ENCODE measurements around the gene PSTPIP2.
"Not testable (repeated sequence)": the region's sequence is repeated elsewhere in the genome, so short reads cannot be mapped to it uniquely, and the experiment has no call there.

PSTPIP2 gene

DNA sequence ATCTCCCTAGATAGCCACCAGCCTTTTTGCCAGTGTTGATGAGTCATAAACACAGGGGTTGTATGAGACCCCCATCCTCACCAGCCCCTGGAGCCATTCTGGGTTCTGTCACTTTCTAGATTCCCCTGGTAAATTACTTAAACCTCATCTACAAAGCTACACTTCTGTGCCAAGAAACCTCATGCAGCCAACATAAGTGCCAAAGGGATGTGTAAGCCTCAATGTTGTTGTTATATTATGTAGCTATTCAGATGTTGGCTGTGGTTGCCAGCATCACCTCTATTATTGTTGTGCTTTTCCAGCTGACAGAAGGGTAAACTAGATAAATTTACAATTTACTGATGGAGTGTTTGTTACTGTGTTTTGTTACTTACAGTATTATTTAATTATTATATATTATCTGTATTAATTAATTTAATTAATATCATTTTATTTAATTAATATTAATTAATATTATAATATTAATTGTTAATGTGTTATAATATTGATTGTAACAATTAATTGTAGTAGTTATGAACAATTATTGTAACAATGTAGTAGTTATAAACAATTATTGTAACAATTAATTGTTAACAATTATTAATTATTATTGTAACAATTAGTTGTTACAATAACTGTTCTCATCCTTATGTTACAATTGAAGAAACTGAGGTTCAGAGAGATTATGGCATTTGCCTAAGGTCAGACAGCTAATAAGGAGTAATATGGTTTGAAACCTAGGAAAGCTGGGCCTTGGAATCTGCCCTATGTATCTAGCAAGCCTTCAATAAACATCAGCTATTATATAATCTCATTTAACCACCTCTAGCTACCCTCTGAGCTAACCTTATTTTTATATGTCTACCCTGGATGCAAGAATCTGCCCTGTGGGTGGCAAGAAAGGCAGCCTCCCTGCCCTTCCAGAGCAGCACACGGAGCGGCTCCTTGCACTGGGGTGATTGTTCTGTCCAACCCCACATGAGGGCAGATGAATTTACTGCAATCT, 36.1 kb downstream of the PSTPIP2 start:
- DNase-seq = no peak

DNA sequence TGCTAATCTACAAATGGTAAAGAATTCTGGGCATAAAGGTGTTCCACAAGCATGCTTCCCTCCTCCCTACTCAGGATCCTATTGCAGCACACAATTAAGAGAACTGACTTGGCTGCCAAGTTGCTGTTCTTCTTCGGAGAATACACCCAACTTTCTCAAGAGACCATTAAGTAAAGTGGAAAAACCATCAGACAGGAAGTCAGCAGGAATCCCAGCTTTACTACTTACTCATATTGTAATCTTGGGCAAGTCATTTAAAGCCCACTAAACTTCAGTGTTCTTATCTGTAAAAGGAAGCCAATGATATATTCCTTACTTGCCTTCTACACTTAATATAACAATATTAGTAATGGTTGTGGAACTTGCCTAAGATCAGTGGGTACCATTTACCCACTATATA, 37.8 kb downstream of the PSTPIP2 start:
- DNase-seq = no peak

DNA sequence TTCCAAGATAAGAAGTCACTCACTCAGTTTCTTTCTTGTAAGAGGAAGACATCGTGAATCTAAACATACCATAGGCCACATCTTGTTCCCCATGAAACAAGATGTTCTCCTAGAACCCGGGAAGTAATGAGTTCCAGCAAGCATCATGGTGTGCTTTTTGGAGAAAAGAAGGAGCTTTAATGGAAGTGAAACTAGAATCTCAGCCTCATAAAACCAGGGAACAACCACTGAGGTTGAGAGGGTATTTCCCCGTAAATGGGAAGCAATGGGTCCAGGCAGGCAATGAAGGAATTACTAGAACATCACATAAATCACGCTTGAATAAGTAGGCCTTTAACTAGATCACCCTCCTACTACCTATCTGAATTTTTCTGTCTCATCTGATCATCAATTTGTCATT, 40.3 kb downstream of the PSTPIP2 start:
- DNase-seq = no peak

DNA sequence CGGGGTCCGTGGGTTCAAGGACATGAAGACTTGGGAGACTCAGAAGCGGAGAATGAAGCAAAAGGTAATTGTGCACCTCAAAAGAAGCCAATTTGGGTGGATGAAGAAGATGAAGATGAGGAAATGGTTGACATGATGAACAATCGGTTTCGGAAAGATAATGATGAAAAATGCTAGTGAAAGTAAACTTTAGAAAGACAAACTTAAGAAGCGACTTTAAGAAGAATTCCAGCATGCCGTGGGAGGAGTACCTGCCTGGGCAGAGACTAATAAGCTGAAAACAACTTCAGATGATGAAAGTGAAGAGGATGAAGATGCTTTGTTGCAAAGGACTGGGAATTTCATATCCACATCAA, 43.5 kb downstream of the PSTPIP2 start:
- DNase-seq = no peak

DNA sequence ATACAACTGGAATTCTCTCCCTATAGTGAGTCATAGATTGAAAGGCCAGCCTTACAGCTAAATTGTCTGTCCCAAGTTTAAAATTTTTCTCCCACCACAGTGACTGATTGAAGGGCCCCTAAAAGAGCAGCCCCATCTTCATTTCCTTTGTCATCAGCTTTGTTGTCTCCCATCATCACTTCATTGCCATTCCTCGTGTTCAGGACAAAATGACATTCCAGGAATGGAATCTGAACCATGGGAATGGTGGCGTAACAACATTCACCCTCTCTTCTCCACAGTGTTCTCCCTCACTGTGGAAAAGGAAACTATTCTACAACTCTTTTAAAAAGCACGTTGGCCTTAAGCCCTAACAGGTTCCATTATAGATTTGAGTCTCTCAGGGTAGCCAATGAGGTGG, 52.1 kb downstream of the PSTPIP2 start:
- DNase-seq = no peak

DNA sequence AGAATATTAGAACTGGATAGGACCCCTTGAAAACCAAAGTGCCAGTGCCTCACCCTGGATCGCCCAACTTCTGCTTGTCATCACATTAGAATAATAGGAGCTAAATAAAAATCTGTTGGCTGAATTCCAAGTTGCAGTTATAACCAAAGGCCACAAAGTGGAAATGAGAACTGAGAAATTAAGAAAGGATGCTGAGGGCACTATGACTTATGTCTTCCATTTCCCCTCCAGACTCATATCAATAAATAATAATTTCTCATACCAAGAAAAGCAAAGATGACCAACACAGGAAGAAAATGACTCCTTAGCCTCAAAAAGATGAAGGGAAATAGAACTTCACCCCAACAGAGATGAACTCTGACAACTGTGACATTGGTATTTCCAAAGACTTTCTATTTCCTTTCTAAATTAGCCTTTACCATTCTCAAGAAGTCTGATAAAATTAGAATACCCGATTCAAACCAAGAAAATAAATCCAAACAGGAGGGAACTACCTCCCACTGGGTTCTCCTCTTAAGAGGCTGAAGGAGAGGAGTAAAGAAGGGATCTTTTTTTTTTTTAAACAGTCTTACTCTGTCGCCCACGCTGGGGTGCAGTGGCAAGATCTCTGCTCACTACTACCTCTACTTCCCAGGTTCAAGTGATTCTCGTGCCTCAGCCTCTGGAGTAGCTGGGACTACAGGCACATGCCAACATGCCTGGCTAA, 58.4 kb downstream of the PSTPIP2 start:
- DNase-seq = no peak

DNA sequence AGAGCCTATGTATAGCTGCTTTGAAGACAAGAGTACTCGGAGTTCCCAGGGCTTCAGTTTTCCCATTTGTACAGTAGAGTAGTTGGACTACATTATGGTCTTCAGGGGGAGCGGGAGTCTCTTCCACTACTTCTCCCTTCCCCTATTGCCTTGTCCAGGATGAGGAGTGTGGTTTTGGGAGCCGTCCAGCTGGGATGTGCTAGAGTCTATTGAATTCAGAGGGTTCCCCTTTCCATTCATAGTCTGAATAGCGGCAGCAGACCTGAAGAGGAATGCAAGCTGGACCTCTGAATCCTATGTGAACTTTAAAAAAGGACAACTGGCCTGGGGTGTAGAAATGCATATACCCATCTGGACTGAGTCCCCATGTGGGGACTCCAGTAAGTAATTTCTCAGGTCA, 61.4 kb downstream of the PSTPIP2 start:
- no peak for DNase-seq

DNA sequence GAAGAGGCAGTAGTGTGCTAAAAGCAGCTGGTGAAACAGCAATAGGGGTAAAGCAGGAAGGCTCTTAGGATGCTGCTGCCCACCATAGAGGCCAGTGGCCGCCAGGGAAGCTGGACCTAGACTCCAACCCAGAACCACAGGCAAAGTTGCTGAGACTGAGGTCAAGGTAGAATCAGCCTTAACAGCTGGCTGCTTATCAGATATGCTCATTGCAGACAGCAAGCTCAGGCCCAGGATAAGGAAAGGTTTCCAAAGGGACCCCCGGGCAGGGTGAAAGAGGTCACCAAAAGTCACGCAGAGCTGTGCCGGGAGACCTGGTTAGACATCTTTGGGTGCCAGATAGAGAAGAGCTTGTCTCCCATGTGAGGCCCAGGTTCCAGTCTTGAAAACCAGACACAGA, 62.0 kb downstream of the PSTPIP2 start:
- DNase-seq = no peak

DNA sequence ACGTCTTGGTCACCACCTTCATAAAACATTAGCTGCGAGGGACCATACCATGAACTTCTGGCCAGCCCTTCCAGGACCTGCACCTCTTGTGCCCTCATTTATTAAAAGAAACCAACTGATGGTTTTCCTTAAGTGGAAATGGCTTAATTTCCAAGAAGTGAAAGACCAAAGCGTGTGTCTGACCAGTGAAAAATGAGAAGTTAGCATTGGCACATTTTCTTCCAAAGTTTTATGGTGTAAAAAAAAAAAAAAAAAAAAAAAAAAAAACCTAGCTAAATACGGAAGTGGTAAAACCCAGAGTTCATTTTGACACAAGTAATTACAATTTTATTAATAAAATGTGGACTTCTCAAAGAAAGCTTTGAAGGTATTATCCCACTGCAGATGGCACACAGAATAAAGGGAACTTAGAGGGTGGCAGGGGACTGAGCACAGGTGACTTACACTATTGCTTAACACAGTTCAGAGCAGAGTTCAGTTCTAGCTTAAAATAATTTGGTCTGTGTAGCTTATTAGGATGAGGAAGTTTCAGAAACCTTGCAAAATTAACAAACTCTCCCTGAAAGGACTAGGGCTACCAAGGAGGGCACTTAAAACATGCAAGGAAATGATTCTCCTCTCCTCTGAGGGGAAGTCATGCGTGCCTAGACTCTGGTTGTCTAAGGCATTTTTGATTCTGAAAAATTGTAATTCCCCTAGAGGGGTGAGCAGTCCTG, 62.8 kb downstream of the PSTPIP2 start:
- DNase-seq = no peak

DNA sequence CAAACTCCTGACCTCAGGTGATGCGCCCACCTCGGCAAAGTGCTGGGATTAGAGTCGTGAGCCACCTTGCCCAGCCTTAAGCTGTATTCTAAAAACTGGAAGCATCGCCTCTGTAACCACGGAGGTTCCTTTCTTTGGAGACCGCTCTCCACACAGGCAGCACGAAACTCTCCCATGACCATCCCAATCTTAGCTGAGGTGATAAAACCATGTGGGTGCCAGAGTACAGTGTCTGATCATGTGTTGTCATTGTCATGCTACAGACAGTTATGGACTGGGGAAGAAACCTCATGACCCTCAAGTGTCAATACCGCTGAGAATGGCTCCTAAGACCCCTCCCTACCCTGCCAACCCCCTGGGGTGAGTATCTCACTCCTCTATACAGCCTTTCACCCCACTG, 63.5 kb downstream of the PSTPIP2 start:
- no peak for DNase-seq

DNA sequence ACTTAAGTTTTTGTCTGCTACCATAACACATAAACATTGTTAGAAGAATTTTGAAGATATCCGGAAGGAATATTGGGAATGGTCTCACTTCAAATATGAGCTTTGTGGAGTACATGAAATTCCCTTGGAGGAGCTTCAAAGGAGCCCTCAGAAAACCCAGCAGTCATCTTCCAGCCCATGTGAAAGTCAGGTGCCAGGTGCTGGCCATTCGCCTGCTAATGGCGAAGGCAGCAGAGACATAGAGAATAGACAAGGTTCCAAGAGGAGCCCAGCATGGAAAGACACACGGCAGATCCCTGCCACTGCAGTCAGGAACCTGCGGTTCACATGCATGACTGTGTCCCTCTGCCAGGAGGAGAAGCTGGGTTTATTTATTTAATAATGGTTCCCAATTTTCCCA, 64.9 kb downstream of the PSTPIP2 start:
- no peak for DNase-seq

DNA sequence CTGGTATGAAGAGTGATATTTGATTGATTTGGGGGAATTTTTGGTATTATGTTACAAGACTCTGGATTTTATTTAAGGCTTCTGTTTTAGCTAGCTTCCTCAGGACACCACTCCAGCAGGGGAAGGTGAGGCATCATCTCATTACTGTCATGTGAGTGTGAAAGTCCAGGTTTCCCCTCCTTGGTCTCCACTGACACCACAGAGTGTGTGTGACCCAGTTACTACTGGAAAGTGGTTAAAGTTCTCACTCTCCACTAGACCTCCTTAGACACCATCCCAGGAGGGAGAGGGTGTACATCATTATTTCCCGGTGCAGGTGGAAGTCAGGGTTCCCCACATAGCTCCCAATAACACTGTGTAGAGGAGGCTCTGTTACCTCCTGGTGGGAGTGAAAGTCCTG, 69.1 kb downstream of the PSTPIP2 start:
- DNase-seq = no peak

DNA sequence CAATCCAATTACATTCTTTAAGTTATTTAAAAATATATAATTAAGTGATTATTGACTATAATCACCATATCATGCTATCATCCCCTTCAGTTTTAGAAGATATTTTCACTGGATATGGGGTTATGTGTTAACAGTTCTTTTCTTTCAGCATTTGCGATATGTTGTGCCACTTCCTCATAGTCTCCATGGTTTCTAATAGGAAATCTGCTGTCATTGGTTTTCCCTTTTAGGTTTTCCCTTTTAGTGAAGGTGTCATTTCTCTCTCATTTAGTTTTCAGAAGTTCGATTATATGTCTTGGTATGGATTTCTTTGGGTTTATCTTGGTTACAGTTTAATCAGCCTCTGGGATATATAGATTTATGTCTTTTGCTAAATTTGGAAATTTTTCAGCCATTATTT, 70.2 kb downstream of the PSTPIP2 start:
- DNase-seq = no peak

DNA sequence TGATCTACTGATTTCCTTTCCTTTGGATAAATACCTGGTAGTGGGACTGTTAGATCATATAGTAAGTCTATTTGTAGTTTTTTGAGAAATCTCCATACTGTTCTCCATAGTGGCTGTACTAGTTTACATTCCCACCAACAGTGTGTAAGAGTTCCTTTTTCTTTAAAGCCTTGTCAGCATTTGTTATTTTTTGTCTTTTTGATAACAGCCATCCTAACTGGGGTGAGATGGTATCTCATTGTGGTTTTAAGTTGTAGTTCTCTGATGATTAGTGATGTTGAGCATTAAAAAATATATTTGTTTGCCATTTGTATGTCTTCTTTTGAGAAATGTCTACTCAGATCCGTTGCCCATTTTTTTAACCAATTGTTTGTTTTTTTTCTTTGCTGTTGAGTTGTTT, 71.0 kb downstream of the PSTPIP2 start:
- DNase-seq = no peak

DNA sequence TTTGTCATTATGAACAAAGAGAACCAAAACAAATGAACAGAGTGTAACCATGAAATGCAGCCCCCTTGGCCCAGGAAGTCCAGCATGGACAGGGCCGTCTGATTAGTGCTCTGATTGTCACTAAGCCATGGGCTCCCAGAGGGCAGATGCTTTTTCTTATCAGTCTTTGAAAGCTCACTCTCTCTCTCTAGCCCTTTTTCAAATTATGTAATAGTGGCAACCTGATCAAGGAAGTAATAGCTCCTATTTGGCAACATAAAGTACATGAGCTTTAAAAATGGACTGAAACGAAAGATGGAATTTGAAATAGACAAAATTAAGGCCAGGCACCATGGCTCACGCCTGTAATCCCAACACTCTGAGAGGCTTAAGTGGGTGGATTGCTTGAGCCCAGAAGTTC, 72.5 kb downstream of the PSTPIP2 start:
- no peak for DNase-seq

DNA sequence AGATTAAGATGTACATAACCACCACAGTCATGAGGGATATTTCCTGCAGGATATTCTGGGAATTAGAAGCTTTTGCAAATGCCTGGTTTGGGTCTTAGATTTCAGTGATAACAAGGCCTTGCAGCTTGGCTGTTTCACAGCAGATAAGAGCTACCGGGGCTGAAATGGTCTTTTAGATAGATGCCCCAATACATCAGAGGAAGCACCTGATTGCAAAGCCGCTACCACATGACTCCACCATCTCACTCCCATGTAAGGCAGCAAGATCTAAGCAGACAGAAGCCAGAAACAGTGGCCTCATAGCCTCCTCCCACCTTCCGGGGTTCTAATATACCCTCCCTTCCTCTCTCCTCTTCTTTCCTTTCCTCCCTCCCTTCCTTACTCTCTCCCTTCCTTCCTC, 73.8 kb downstream of the PSTPIP2 start:
- no peak for DNase-seq

DNA sequence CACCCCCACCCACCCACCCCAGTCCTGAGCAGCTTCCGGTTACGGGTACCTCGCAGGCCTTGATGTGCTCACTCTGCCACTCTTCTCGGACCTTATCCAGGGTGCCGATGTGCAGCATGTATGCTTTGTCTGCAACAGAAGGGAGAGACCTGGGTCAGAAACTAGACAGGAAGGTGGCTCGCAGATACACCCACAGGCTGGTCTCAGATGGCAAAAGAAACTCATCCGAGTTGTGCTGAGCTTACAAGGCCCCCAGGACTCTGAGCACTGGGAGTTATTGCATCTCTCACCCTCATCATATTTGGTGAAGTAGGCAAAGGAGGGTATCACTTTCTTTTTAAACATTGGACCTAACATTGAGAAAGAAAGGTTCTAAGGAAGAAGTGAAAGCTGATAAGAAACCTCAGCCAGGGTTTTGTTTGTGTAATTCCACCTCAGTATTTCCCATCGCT, 74.3 kb downstream of the PSTPIP2 start:
- no peak for DNase-seq

DNA sequence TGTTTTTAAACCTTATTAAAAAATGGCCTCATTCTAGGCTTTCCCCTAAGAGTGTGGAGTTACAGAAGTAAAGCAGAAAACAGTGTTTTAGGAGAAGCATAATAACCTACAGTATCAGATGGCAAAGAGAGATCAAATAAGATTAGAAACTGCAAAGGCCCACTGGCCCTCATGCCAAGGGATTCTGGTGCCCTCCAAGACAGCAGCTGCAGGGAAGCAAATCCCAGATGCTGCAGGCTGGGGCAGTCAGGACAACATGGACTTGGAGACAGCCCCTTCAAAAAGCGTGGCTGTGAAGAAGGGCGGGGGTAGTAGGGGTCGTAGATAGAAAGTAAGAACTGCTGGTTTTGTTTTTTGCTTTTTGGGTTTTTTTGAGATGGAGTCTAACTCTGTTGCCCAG, 76.6 kb downstream of the PSTPIP2 start:
- no peak for DNase-seq

DNA sequence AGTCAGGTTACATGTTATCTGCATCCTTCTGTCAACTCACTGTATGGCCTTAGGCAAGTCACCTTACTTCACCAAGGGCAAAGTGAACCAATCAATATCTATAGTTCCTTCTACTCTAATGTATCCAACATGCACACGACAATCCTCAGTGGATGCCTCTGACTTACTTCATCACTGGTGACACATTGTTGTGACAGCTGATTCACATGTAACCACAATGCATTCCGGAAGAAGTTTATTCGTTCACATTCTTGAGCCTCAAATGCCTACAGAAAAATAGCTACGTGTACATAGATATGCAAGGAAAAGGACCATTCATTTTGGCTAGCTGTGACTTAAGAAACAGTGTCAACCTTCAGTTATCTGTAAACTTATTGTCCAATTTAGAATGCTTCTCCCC, 78.6 kb downstream of the PSTPIP2 start:
- no peak for DNase-seq

DNA sequence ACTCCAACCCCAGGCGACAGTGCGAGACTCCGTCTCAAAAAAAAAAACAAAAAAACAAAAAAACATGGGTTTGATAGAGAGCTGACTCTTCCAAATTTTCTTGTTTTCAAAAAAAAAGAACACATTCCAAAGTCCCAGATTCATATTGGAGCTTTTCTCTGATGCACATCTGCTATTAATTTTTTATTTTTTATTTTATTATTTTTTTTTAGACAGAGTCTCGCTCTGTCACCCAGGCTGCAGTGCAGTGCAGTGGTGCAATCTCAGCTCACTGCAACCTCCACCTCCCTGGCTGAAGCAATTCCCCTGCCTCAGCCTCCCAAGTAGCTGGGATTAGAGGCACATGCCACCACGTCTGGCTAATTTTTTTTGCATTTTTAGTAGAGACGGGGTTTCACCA, 79.5 kb downstream of the PSTPIP2 start:
- not testable (repeated sequence) for DNase-seq

DNA sequence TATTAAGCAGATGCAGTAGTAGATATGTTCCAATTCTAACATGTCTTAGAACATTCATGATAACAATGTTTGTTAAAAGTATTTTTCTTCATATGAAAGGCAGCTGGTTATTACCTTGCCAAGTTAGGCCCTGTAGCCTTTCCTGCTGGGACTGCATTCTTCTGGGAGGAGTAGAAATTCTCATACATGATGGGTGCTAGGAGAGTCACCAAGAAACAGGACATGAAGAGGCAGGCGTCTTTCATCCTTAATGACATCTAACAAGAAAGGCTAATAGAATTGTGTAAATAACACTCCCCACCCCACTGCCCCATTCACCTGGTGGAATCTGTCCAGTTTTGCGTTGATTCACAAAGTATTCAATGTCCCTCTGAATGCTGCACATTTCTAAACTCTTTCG, 80.3 kb downstream of the PSTPIP2 start:
- no peak for DNase-seq

DNA sequence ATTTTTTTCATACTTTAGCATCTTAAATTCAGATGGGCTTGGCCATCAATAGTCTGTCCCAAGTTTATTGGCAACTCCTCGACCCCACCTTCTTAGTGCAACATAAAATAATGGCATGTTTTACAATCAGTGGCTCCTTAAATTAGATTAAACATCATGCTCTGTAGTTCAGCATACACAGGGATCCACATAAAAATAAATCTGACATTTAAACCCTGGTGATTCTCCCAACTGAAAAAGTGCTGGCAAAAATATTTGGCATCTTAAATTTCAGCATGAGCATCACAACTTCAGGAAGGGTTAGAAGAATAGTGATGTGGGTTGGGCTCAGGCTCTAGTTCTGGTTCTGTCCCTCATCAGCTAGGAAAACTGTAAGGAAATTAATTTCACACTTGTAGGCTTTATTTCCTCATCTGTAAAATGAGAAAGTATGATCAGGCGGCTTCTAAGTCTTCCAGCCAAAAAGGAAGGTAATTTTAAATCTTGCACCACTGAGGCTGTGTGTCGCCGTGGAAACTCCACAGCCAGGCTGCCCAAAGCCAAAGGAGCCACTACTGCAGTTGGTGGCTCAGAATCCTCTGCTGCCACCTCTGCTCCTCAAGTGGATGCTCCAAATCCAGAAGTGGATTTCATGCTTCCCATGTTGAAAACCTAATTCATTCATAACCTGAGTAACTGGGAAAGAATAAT, 87.4 kb downstream of the PSTPIP2 start:
- DNase-seq = no peak

DNA sequence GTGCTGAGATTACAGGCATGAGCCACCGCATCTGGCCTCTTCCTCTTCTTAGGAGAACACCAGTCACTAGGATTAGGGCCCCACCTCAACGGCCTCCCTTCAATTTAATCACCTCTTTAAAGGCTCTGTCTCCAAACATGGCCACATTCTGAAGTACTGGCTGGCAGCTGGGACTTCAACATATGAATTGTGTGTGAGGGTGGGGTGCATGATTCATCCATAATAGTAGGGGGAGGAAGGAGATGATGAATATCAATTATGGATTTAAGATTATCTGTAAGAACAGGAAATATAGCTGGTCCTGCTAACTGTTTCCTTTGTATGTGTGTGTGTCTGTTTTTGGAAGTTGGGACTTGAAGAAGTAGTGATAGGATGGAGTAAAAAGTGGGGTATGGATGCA, 90.2 kb downstream of the PSTPIP2 start:
- no peak for DNase-seq

Measured in NCI-H1417 (cell line).